NB4 (cell line): ENCODE data around the gene ESF1.

ENCODE experiments used
- DNase-seq: peaks from one replicate; pipeline ENCODE4 v3.0.0; 2010; ENCODE audit warnings: low read depth
- H3K4me3 ChIP-seq: one replicate; pipeline ENCODE4 v1.5.1; 2011; ENCODE audit warnings: mild to moderate bottlenecking, low read depth, low read length, moderate library complexity
- MYC ChIP-seq: IDR thresholded peaks from 2 replicates; pipeline ENCODE4 v1.6.1; 2011; ENCODE audit warnings: low read depth, low read length
- POLR2A ChIP-seq: IDR thresholded peaks from 2 replicates; pipeline ENCODE4 v1.6.1; 2011; ENCODE audit warnings: mild to moderate bottlenecking; ENCODE audit not compliant: insufficient read length; ENCODE audit errors: extremely low read depth
- TF ChIP-seq, protein P1 (sequence below): IDR thresholded peaks from one replicate; pipeline ENCODE4 v1.5.1; 2012; ENCODE audit warnings: low read depth, low read length
- TF ChIP-seq, protein P2 (sequence below): IDR thresholded peaks from 2 replicates; pipeline ENCODE4 v1.6.1; 2011; ENCODE audit warnings: low read depth, low read length

ESF1 gene

DNA sequence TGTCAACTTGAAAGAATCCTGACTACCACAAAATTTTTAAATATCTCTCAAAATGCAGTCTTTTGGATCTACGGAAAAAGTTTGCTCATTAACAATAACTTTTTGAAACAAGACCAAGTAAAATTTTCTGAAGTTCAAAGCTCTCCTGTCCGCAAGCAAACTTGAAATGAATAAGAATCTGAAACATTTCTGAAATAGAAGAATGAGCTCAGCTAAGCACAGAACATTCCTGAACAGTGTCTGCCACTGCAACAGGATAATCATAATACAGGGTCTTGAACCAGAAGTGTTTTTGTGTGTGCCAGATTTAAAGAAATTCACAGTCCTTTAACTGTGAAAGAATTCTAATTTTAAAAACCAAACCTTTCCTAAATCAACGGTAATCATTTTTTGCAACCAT lies 96.9 kb downstream of the ESF1 start:
- TF ChIP-seq, protein P1, sequence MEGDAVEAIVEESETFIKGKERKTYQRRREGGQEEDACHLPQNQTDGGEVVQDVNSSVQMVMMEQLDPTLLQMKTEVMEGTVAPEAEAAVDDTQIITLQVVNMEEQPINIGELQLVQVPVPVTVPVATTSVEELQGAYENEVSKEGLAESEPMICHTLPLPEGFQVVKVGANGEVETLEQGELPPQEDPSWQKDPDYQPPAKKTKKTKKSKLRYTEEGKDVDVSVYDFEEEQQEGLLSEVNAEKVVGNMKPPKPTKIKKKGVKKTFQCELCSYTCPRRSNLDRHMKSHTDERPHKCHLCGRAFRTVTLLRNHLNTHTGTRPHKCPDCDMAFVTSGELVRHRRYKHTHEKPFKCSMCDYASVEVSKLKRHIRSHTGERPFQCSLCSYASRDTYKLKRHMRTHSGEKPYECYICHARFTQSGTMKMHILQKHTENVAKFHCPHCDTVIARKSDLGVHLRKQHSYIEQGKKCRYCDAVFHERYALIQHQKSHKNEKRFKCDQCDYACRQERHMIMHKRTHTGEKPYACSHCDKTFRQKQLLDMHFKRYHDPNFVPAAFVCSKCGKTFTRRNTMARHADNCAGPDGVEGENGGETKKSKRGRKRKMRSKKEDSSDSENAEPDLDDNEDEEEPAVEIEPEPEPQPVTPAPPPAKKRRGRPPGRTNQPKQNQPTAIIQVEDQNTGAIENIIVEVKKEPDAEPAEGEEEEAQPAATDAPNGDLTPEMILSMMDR, result no peak
- TF ChIP-seq, protein P2, sequence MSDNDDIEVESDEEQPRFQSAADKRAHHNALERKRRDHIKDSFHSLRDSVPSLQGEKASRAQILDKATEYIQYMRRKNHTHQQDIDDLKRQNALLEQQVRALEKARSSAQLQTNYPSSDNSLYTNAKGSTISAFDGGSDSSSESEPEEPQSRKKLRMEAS, result no peak
- TF ChIP-seq MYC, result no peak
- no peak for TF ChIP-seq POLR2A
- no peak for DNase-seq
- no peak overlapping the region for H3K4me3 ChIP-seq

DNA sequence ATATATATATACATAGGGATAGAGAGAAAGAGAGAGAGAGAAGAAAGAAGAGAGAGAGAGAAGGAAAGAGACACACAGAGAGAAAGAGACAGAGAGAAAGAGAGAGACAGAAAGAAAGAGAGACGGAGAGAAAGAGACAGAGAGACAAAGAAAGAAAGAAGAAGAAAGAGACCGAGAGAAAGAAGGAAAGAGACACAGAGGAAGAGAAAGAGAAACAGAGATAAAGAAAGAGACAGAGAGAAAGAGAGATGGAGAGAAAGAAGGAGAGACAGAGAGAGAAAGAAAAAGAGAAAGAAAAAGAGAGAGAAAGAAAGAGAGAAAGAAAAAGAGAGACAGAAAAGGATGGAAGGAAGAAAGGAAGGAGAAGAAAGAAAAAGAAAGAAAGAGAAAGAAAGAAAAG lies 99.1 kb downstream of the ESF1 start:
- H3K4me3 ChIP-seq, result no peak overlapping the region
- TF ChIP-seq, protein P1, result no peak
- TF ChIP-seq, protein P2, result no peak
- TF ChIP-seq MYC (no peak), POLR2A (no peak)
- no peak for DNase-seq

DNA sequence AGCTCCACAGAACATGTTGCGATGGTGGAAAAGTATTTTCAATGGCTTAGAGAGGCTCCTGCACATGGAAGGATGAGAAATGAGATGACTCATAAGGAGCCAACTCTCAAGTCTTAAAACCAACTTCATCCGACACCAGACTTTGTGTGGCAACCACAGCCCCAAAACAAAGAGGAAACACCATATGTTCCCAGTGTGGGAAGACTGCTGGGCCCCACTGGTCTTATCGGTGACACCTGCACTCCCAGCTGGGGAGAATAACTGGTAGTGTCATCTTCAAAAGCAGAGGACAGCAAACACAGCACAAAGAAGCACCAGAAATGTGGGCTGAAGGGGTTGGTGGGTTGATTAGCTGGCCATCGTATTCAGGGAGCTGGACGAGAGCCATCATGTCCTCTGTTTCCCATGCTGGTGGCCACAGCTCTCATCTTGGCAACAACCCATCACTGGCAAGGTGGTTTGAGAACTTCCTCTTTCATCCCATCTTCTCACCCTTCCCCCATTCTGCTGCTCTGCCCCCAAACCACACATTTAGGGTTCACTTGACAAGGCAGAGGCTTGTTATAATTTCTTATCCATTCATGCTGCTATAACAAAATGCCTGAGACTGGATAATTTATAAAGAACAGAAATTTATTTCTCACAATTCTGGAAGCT lies 100.0 kb downstream of the ESF1 start:
- TF ChIP-seq, protein P2, result peak; percentile 65
- TF ChIP-seq, protein P1, result no peak
- TF ChIP-seq POLR2A, result no peak
- peak; percentile 71 for TF ChIP-seq MYC
- DNase-seq, result peak; percentile 93
- no peak overlapping the region for H3K4me3 ChIP-seq

DNA sequence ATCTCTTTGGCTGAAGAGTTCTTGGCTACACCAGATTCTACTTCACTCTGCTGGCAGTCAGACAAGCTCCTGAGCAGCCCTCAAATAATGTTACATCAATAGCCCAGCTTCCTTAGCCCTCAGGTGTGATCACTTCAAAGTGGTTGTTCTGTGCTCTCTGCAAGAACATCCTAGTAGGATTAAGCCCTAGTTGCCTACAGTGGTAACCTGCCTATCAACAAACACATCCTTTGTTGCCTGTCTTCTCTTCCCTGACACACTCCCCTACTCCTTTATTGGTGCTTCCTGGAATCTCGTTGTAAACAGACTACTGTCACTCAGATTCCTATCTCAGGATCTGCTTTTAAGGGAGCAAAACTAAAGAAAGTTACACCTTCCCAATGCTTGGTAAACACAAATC lies 100.9 kb downstream of the ESF1 start:
- H3K4me3 ChIP-seq, result no peak overlapping the region
- no peak for DNase-seq
- TF ChIP-seq, protein P1, result no peak
- TF ChIP-seq MYC (no peak), POLR2A (no peak)
- TF ChIP-seq, protein P2, result no peak

DNA sequence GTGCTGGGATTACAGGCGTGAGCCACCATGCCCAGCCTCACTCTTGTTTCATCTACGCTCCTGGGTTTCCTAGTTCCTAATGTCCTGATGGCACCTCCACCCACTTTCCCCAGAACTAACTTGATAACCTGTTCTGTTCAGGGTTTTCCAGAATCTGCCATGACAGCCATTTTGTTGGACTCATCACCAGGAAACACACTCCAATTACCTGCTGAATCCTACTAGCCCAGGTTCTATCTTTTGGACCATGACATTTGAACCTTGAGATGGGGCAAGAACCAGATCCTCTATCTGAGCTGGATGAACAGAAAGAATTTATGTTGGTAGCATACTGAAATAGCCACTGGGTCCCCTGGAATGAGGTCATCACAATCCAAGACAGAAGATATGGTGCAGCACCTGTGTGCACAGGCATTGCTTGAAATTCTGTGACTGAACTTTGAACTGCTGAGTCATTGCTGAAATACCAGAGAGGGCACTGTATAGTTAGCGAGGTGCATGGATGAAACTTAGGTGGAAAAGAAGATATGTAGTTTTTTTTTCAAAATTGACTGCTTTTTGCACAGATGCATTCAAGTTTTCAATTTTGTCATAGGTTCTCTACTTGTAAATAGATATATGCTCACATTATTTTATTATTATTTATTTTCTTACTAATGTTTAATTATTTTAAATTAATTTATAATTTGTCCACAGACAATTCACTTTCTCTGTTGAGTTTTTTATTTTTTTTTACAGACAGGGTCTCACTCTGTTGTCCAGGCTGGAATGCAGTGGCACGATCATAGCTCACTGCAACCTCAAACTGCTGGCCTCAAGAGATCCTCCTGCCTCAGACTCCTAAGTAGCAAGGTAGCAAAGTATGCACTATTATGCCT lies 103.2 kb downstream of the ESF1 start:
- TF ChIP-seq POLR2A (no peak), MYC (no peak)
- TF ChIP-seq, protein P1, result no peak
- TF ChIP-seq, protein P2, result no peak
- no peak overlapping the region for H3K4me3 ChIP-seq
- peak; percentile 14 for DNase-seq
